CD14-positive monocyte (primary cell): ENCODE results near the gene PDPK1. TPM values are rescaled to one million over a fixed set of nuclear protein-coding genes. Genes with fewer than 3 reads are reported as not detected.

Source experiments
- DNase-seq, 3 donors: peaks; one replicate each; pipeline ENCODE4 v3.0.0-alpha.2; 2011 to 2022
- H2AFZ ChIP-seq: 2 replicates; pipeline ENCODE4 v1.6.0; 2012; ENCODE audit warnings: mild to moderate bottlenecking, low read depth, low read length, inconsistent platforms; ENCODE audit not compliant: insufficient read depth, poor library complexity, severe bottlenecking
- H3K27ac ChIP-seq, 2 donors: 1 replicate in 1 of 2; 2 replicates in 1 of 2; pipeline ENCODE4 v1.5.1; 2012 to 2013; ENCODE audit warnings: low read length in 2 of 2, control low read depth in 1 of 2, inconsistent platforms in 1 of 2, low read depth in 1 of 2, mild to moderate bottlenecking in 1 of 2
- H3K27me3 ChIP-seq, 2 donors: one replicate each; pipeline versions ENCODE4 v1.6.0 to v1.6.1; 2011 to 2013; ENCODE audit warnings: low read length in 2 of 2; ENCODE audit not compliant: control insufficient read depth in 2 of 2, insufficient read depth in 2 of 2
- H3K36me3 ChIP-seq, 2 donors: replicated peaks in 1 of 2; 1 replicate in 1 of 2; 2 replicates in 1 of 2; pipeline versions ENCODE4 v1.5.1 to v1.6.1; 2012 to 2013; ENCODE audit warnings: low read length in 2 of 2, control low read depth in 1 of 2, inconsistent platforms in 1 of 2, mild to moderate bottlenecking in 1 of 2; ENCODE audit not compliant: insufficient read depth in 2 of 2, control insufficient read depth in 1 of 2
- H3K4me1 ChIP-seq, 2 donors: 1 replicate in 1 of 2; 2 replicates in 1 of 2; pipeline versions ENCODE4 v1.5.1 to v1.6.1; 2012 to 2013; ENCODE audit warnings: low read length in 2 of 2, control low read depth in 1 of 2, inconsistent platforms in 1 of 2, mild to moderate bottlenecking in 1 of 2, moderate library complexity in 1 of 2; ENCODE audit not compliant: insufficient read depth in 2 of 2, control insufficient read depth in 1 of 2
- H3K4me2 ChIP-seq: replicated peaks from 2 replicates; pipeline ENCODE3; 2012; ENCODE audit warnings: low read length, moderate library complexity, mild to moderate bottlenecking; ENCODE audit not compliant: poor library complexity, severe bottlenecking; ENCODE audit errors: extremely low read depth
- H3K4me3 ChIP-seq, 3 experiments: fragments of 200-600 bp in 1 of 3; sonication (generic) in 1 of 3; replicated peaks in 1 of 3; 1 replicate in 2 of 3; 2 replicates in 1 of 3; pipeline ENCODE4 v1.5.1; 2011 to 2013; ENCODE audit warnings: low read length in 3 of 3, mild to moderate bottlenecking in 3 of 3, control low read depth in 2 of 3, low read depth in 2 of 3, inconsistent platforms in 1 of 3, moderate library complexity in 1 of 3
- H3K79me2 ChIP-seq: 2 replicates; pipeline ENCODE4 v1.6.0; 2012; ENCODE audit warnings: mild to moderate bottlenecking, control low read depth, inconsistent platforms, low read length, moderate library complexity; ENCODE audit not compliant: insufficient read depth
- H3K9ac ChIP-seq: 2 replicates; pipeline ENCODE4 v1.6.0; 2017; ENCODE audit warnings: low read length, mild to moderate bottlenecking; ENCODE audit not compliant: insufficient read depth, poor library complexity, severe bottlenecking
- H3K9me3 ChIP-seq, 2 donors: replicated peaks in 1 of 2; 1 replicate in 1 of 2; 2 replicates in 1 of 2; pipeline versions ENCODE4 v1.5.1 to v1.6.1; 2012 to 2013; ENCODE audit warnings: low read length in 2 of 2, control low read depth in 1 of 2; ENCODE audit not compliant: control insufficient read depth in 1 of 2, insufficient read depth in 1 of 2
- H4K20me1 ChIP-seq: 2 replicates; pipeline ENCODE4 v1.6.0; 2012; ENCODE audit warnings: mild to moderate bottlenecking, low read length, control low read depth, moderate library complexity; ENCODE audit not compliant: insufficient read depth
- H3K27ac Mint-ChIP-seq, 7 donors: one replicate each; pipeline ENCODE4 v1.8.0; 2020; ENCODE audit warnings: mild to moderate bottlenecking in 7 of 7, mixed read lengths in 7 of 7, moderate library complexity in 6 of 7, inconsistent platforms in 2 of 7
- H3K27me3 Mint-ChIP-seq, 3 donors: one replicate each; pipeline ENCODE4 v1.8.0; 2021 to 2022; ENCODE audit warnings: low read depth in 3 of 3, mild to moderate bottlenecking in 3 of 3, mixed read lengths in 3 of 3, moderate library complexity in 3 of 3, inconsistent platforms in 1 of 3
- H3K36me3 Mint-ChIP-seq, 2 donors: one replicate each; pipeline ENCODE4 v1.8.0; 2020; ENCODE audit warnings: mixed read lengths in 2 of 2, inconsistent platforms in 1 of 2, mild to moderate bottlenecking in 1 of 2
- H3K4me1 Mint-ChIP-seq: one replicate; pipeline ENCODE4 v1.8.0; 2020; ENCODE audit warnings: mild to moderate bottlenecking, mixed read lengths
- H3K4me3 Mint-ChIP-seq, 2 donors: one replicate each; pipeline ENCODE4 v1.8.0; 2020; ENCODE audit warnings: mild to moderate bottlenecking in 2 of 2, mixed read lengths in 2 of 2, moderate library complexity in 1 of 2
- H3K9me3 Mint-ChIP-seq, 7 donors: one replicate each; pipeline ENCODE4 v1.8.0; 2020 to 2022; ENCODE audit warnings: mixed read lengths in 7 of 7, mild to moderate bottlenecking in 6 of 7, moderate library complexity in 6 of 7, inconsistent platforms in 2 of 7
- CTCF ChIP-seq: fragments of 200-600 bp; IDR thresholded peaks from one replicate; pipeline ENCODE4 v1.8.0; 2022; ENCODE audit warnings: antibody characterized with exemption, mild to moderate bottlenecking
- WGBS: methylation state at CpG from one replicate; pipeline ENCODE4 v1.1.5; 2013; ENCODE audit warnings: missing lambda C conversion rate; ENCODE audit not compliant: insufficient coverage; 5-methylcytosine and 5-hydroxymethylcytosine counted together
- intact Hi-C, 2 donors: fragments of 100-400 bp; cut with micrococcal nuclease; formaldehyde crosslinking; loops; one replicate each; pipeline versions ENCODE4 v1.15.0 to v1.15.1; 2023
- polyA plus RNA-seq, 3 donors: library from polyadenylated mRNA; depleted of rRNA in 1 of 3; unstranded in 2 of 3; stranded (reverse) in 1 of 3; fragments of 300-500 nt in 2 of 3; fragments of >200 nt in 1 of 3; fragmentation: Illumina TruSeq in 2 of 3; gene quantifications; 1 replicate in 2 of 3; 2 replicates in 1 of 3; pipeline ENCODE4 v1.2.3, GENCODE V29; 2012 to 2021

PDPK1 gene
- polyA plus RNA-seq, 3 donors = 35.6 to 45.9 (median 38.6) TPM

GRCh38 chr16:2490190-2491105, 47.4 kb upstream of the PDPK1 start:
- Histone ChIP-seq H3K79me2 (peaks cover 39% of the 10 kb centered on the region), H2AFZ (no peak overlapping the region), H3K27me3 (no peaks in the 10 kb centered on the region), H3K9ac (no peak overlapping the region), H3K36me3 (peaks cover 0 to 10% of the 10 kb centered on the region in 2 donors), H3K27ac (no peak overlapping the region), H4K20me1 (no peaks in the 10 kb centered on the region), H3K4me3 (no peak overlapping the region), H3K9me3 (no peaks in the 10 kb centered on the region), H3K4me2 (no peak overlapping the region), H3K4me1 (peaks cover 34 to 39% of the 10 kb centered on the region in 2 donors)
- no peak overlapping the region for H3K27ac Mint-ChIP-seq
- intact Hi-C loops = no loop called here
- no peak overlapping the region for H3K4me3 Mint-ChIP-seq
- no peak for DNase-seq
- TF ChIP-seq CTCF = no peak
- peaks cover 0 to 5% (median 2%) of the 10 kb centered on the region in 7 donors for H3K9me3 Mint-ChIP-seq
- WGBS = 98% methylated on average over 14 of the region's 23 CpGs
- peaks cover 16 to 19% of the 10 kb centered on the region in 2 donors for H3K36me3 Mint-ChIP-seq
- H3K4me1 Mint-ChIP-seq = peaks cover 29% of the 10 kb centered on the region
- H3K27me3 Mint-ChIP-seq = peaks cover 2 to 4% (median 2%) of the 10 kb centered on the region in 3 donors

- H3K9ac ChIP-seq = no peak overlapping the region
- peaks cover 17 to 21% of the 10 kb centered on the region in 2 donors for H3K4me1 ChIP-seq
- Mint-ChIP-seq H3K27ac (peak overlapping the region in 1 of 7 donors; percentile 56), H3K4me3 (no peak overlapping the region), H3K9me3 (peaks cover 0 to 5% (median 2%) of the 10 kb centered on the region in 7 donors), H3K4me1 (peaks cover 14% of the 10 kb centered on the region), H3K27me3 (peaks cover 2% of the 10 kb centered on the region in 3 donors), H3K36me3 (peaks cover 24 to 25% of the 10 kb centered on the region in 2 donors)
- H3K9me3 ChIP-seq = no peaks in the 10 kb centered on the region
- no peaks in the 10 kb centered on the region for H4K20me1 ChIP-seq
- 97% methylated on average over 12 of the region's 13 CpGs for WGBS
- H3K27ac ChIP-seq = no peak overlapping the region
- peaks cover 15 to 27% of the 10 kb centered on the region in 2 donors for H3K36me3 ChIP-seq
- no peak overlapping the region for H3K4me3 ChIP-seq
- intact Hi-C loops = no loop called here
- DNase-seq = no peak
- peaks cover 29% of the 10 kb centered on the region for H3K79me2 ChIP-seq
- no peak overlapping the region for H2AFZ ChIP-seq
- no peaks in the 10 kb centered on the region for H3K27me3 ChIP-seq
- TF ChIP-seq CTCF = no peak
- no peak overlapping the region for H3K4me2 ChIP-seq
Measured at GRCh38 chr16:2492292-2492691, 45.5 kb upstream of the PDPK1 start.
